Activated CD4-positive, alpha-beta memory T cell treated with anti-CD3 and anti-CD28 coated beads, Interleukin-2, amount 10 ng/mL, durations not matched to agents 7 days and 5 days (primary cell): Measurements from ENCODE around the gene CHRNB2. TPM values are rescaled to one million over a fixed set of nuclear protein-coding genes. Genes with fewer than 3 reads are reported as not detected.
A peak's percentile ranks its signal among the peaks of the same experiment; 100 is the strongest.

Experiments
- CTCF ChIA-PET: fragments of 350-600 bp; sonication (Branson Sonifier 250); formaldehyde crosslinking; loops from one replicate; lab custom pipeline; 2021; ENCODE audit warnings: antibody characterized with exemption, inconsistent platforms; lab: Charles Lee
- POLR2A ChIA-PET: fragments of 350-600 bp; sonication (Branson Sonifier 250); formaldehyde crosslinking; loops from one replicate; lab custom pipeline; 2021; ENCODE audit warnings: antibody characterized with exemption; lab: Charles Lee
- DNase-seq: peaks from one replicate; pipeline ENCODE4 v3.0.0-alpha.2; 2020
- H3K27ac Mint-ChIP-seq: one replicate; pipeline ENCODE4 v1.8.0; 2021; ENCODE audit warnings: mild to moderate bottlenecking, mixed read lengths
- H3K27me3 Mint-ChIP-seq: one replicate; pipeline ENCODE4 v1.8.0; 2021; ENCODE audit warnings: mixed read lengths
- H3K36me3 Mint-ChIP-seq: one replicate; pipeline ENCODE4 v1.8.0; 2021; ENCODE audit warnings: low read depth, mixed read lengths
- H3K4me1 Mint-ChIP-seq: one replicate; pipeline ENCODE4 v1.8.0; 2021; ENCODE audit warnings: mixed read lengths
- H3K4me3 Mint-ChIP-seq: one replicate; pipeline ENCODE4 v1.8.0; 2021; ENCODE audit warnings: mild to moderate bottlenecking, mixed read lengths
- H3K9me3 Mint-ChIP-seq: one replicate; pipeline ENCODE4 v1.8.0; 2021; ENCODE audit warnings: mixed read lengths
- total RNA-seq, 2 experiments: library from RNA; stranded (reverse); gene quantifications; one replicate each; pipeline ENCODE4 v1.2.3, GENCODE V29; 2021

The CHRNB2 gene
- total RNA-seq, 2 experiments from 2014 or later = not detected

GRCh38 chr1:154575147-154575927, 7.8 kb downstream of the CHRNB2 start:
- Mint-ChIP-seq H3K4me1 (peaks cover 3% of the 10 kb centered on the region), H3K4me3 (no peak overlapping the region), H3K27ac (no peak overlapping the region), H3K9me3 (no peaks in the 10 kb centered on the region), H3K27me3 (peaks cover 5% of the 10 kb centered on the region), H3K36me3 (peaks cover 23% of the 10 kb centered on the region)
- CTCF ChIA-PET = no interaction called here
- no peak for DNase-seq
- POLR2A ChIA-PET = interaction anchor here (0.8 to 1.4 kb wide), 5 partner anchors 13 to 292 kb away, joined by 3 to 6 read pairs (median 3); no protein-coding TSS in a partner anchor

- ChIA-PET POLR2A (interaction anchor here (0.7 to 1.4 kb wide), 3 partner anchors 23 to 292 kb away, joined by 3 to 4 read pairs (median 3); no protein-coding TSS in a partner anchor), CTCF (interaction anchor here (1.1 to 1.4 kb wide), 2 partner anchors 16 to 361 kb away, joined by 3 to 5 read pairs; partner anchors contain the start of gene PMVK)
- H3K27me3 Mint-ChIP-seq = peaks cover 5% of the 10 kb centered on the region
Observed at GRCh38 chr1:154575951-154576566, 8.5 kb downstream of the CHRNB2 start.

GRCh38 chr1:154577346-154578057, 9.9 kb downstream of the CHRNB2 start:
- peaks cover 40% of the 10 kb centered on the region for H3K36me3 Mint-ChIP-seq
- H3K4me1 Mint-ChIP-seq = peaks cover 3% of the 10 kb centered on the region
- CTCF ChIA-PET = interaction anchor here (0.6 to 1.4 kb wide), 2 partner anchors 18 to 49 kb away, joined by 3 to 4 read pairs; no protein-coding TSS in a partner anchor
- DNase-seq = no peak
- POLR2A ChIA-PET = interaction anchor here (0.6 to 1.9 kb wide), 4 partner anchors 9 to 36 kb away, joined by 3 to 6 read pairs (median 4); no protein-coding TSS in a partner anchor
- H3K27me3 Mint-ChIP-seq = peaks cover 5% of the 10 kb centered on the region
- no peak overlapping the region for H3K27ac Mint-ChIP-seq
- no peak overlapping the region for H3K4me3 Mint-ChIP-seq
- H3K9me3 Mint-ChIP-seq = no peaks in the 10 kb centered on the region

More at GRCh38 chr1:154575951-154576566, 8.5 kb downstream of the CHRNB2 start:
- Mint-ChIP-seq H3K4me1 (peaks cover 3% of the 10 kb centered on the region), H3K27ac (peak overlapping the region; percentile 48), H3K4me3 (no peak overlapping the region), H3K36me3 (peaks cover 29% of the 10 kb centered on the region), H3K9me3 (no peaks in the 10 kb centered on the region)
- no peak for DNase-seq

GRCh38 chr1:154578058-154578418, 10.5 kb downstream of the CHRNB2 start:
- Mint-ChIP-seq H3K4me1 (peaks cover 3% of the 10 kb centered on the region), H3K9me3 (no peaks in the 10 kb centered on the region), H3K27me3 (peaks cover 5% of the 10 kb centered on the region), H3K27ac (no peak overlapping the region), H3K36me3 (peaks cover 46% of the 10 kb centered on the region), H3K4me3 (no peak overlapping the region)
- ChIA-PET CTCF (interaction anchor here (0.6 to 1.4 kb wide), 2 partner anchors 18 to 48 kb away, joined by 3 to 4 read pairs; no protein-coding TSS in a partner anchor), POLR2A (interaction anchor here (0.6 to 1.9 kb wide), 3 partner anchors 10 to 35 kb away, joined by 3 to 6 read pairs (median 5); no protein-coding TSS in a partner anchor)
- no peak for DNase-seq

GRCh38 chr1:154579374-154579773, 11.8 kb downstream of the CHRNB2 start:
- Mint-ChIP-seq H3K4me3 (no peak overlapping the region), H3K27me3 (peaks cover 2% of the 10 kb centered on the region), H3K4me1 (peaks cover 6% of the 10 kb centered on the region), H3K27ac (no peak overlapping the region), H3K36me3 (peaks cover 59% of the 10 kb centered on the region), H3K9me3 (no peaks in the 10 kb centered on the region)
- DNase-seq = no peak
- POLR2A ChIA-PET = interaction anchor here (1.9 kb wide), 1 partner anchor 16 kb away, joined by 5 read pairs; no protein-coding TSS in a partner anchor
- CTCF ChIA-PET = no interaction called here

- CTCF ChIA-PET = no interaction called here
- no peak for DNase-seq
- no peaks in the 10 kb centered on the region for H3K27me3 Mint-ChIP-seq
- POLR2A ChIA-PET = no interaction called here
- no peak overlapping the region for H3K27ac Mint-ChIP-seq
- H3K4me3 Mint-ChIP-seq = no peak overlapping the region
- H3K36me3 Mint-ChIP-seq = peaks cover 83% of the 10 kb centered on the region
- no peaks in the 10 kb centered on the region for H3K9me3 Mint-ChIP-seq
- peaks cover 18% of the 10 kb centered on the region for H3K4me1 Mint-ChIP-seq
Observed at GRCh38 chr1:154581766-154582165, 14.2 kb downstream of the CHRNB2 start.

- peaks cover 23% of the 10 kb centered on the region for H3K4me1 Mint-ChIP-seq
- peaks cover 93% of the 10 kb centered on the region for H3K36me3 Mint-ChIP-seq
- H3K27me3 Mint-ChIP-seq = no peaks in the 10 kb centered on the region
- H3K9me3 Mint-ChIP-seq = no peaks in the 10 kb centered on the region
- no peak overlapping the region for H3K4me3 Mint-ChIP-seq
- CTCF ChIA-PET = no interaction called here
- no peak for DNase-seq
- POLR2A ChIA-PET = no interaction called here
- no peak overlapping the region for H3K27ac Mint-ChIP-seq
Observed at GRCh38 chr1:154582885-154583284, 15.3 kb downstream of the CHRNB2 start.

GRCh38 chr1:154583773-154584172, 16.2 kb downstream of the CHRNB2 start:
- Mint-ChIP-seq H3K4me3 (no peak overlapping the region), H3K36me3 (peaks cover 95% of the 10 kb centered on the region), H3K27me3 (no peaks in the 10 kb centered on the region), H3K27ac (no peak overlapping the region), H3K9me3 (no peaks in the 10 kb centered on the region), H3K4me1 (peaks cover 25% of the 10 kb centered on the region)
- POLR2A ChIA-PET = interaction anchor here (1.0 kb wide), 1 partner anchor 21 kb away, joined by 3 read pairs; no protein-coding TSS in a partner anchor
- DNase-seq = no peak
- CTCF ChIA-PET = no interaction called here

GRCh38 chr1:154584267-154584994, 16.9 kb downstream of the CHRNB2 start:
- no peak overlapping the region for H3K4me3 Mint-ChIP-seq
- no peaks in the 10 kb centered on the region for H3K9me3 Mint-ChIP-seq
- no peak for DNase-seq
- H3K36me3 Mint-ChIP-seq = peaks cover 95% of the 10 kb centered on the region
- peaks cover 25% of the 10 kb centered on the region for H3K4me1 Mint-ChIP-seq
- H3K27ac Mint-ChIP-seq = peak overlapping the region; percentile 47
- ChIA-PET CTCF (no interaction called here), POLR2A (interaction anchor here (1.0 kb wide), 1 partner anchor 21 kb away, joined by 3 read pairs; no protein-coding TSS in a partner anchor)
- H3K27me3 Mint-ChIP-seq = no peaks in the 10 kb centered on the region

GRCh38 chr1:154586231-154586630, 18.7 kb downstream of the CHRNB2 start:
- ChIA-PET POLR2A (interaction anchor here (0.9 kb wide), 1 partner anchor 22 kb away, joined by 3 read pairs; no protein-coding TSS in a partner anchor), CTCF (no interaction called here)
- H3K9me3 Mint-ChIP-seq = no peaks in the 10 kb centered on the region
- H3K36me3 Mint-ChIP-seq = peaks cover 95% of the 10 kb centered on the region
- H3K27me3 Mint-ChIP-seq = no peaks in the 10 kb centered on the region
- no peak overlapping the region for H3K4me3 Mint-ChIP-seq
- H3K27ac Mint-ChIP-seq = no peak overlapping the region
- peaks cover 25% of the 10 kb centered on the region for H3K4me1 Mint-ChIP-seq
- no peak for DNase-seq

- Mint-ChIP-seq H3K27ac (no peak overlapping the region), H3K9me3 (no peaks in the 10 kb centered on the region), H3K36me3 (peaks cover 98% of the 10 kb centered on the region), H3K4me1 (peaks cover 25% of the 10 kb centered on the region), H3K4me3 (no peak overlapping the region), H3K27me3 (no peaks in the 10 kb centered on the region)
- DNase-seq = no peak
- CTCF ChIA-PET = no interaction called here
- POLR2A ChIA-PET = interaction anchor here (0.9 kb wide), 1 partner anchor 22 kb away, joined by 3 read pairs; no protein-coding TSS in a partner anchor
Observed at GRCh38 chr1:154586641-154587040, 19.1 kb downstream of the CHRNB2 start.

- Mint-ChIP-seq H3K27me3 (no peaks in the 10 kb centered on the region), H3K36me3 (peaks cover 93% of the 10 kb centered on the region), H3K9me3 (no peaks in the 10 kb centered on the region), H3K4me3 (no peak overlapping the region), H3K4me1 (peaks cover 20% of the 10 kb centered on the region), H3K27ac (no peak overlapping the region)
- no peak for DNase-seq
- CTCF ChIA-PET = interaction anchor here (1.3 kb wide), 1 partner anchor 30 kb away, joined by 4 read pairs; no protein-coding TSS in a partner anchor
- POLR2A ChIA-PET = interaction anchor here (0.9 kb wide), 1 partner anchor 409 kb away, joined by 3 read pairs; no protein-coding TSS in a partner anchor
Observed at GRCh38 chr1:154589780-154590179, 22.2 kb downstream of the CHRNB2 start.
